HepG2 (cell line): ENCODE measurements around the gene KLHL8. TPM values are rescaled to one million over a fixed set of nuclear protein-coding genes. Genes with fewer than 3 reads are reported as not detected.
"Not testable (repeated sequence)": the region's sequence is repeated elsewhere in the genome, so short reads cannot be mapped to it uniquely, and the experiment has no call there.

ENCODE experiments used
- ATAC-seq: fragments of 200-7000 bp; cut with Tn5 transposase; 3 replicates; pipeline ENCODE4 v1.9.1; 2020; ENCODE audit warnings: mild to moderate bottlenecking, moderate library complexity
- BruUV-seq: library from RNA; stranded (reverse); fragments of 400-500 nt; replicated peaks from 2 replicates; lab custom pipeline; 2021; lab: Mats Ljungman, UMichigan
- CTCF ChIA-PET: fragments of 300-600 bp; formaldehyde crosslinking; extraction: SDS; loops from one replicate; lab custom pipeline; 2021; ENCODE audit warnings: low total read pairs, inconsistent platforms, low intra/inter-chr PET ratio; lab: Yijun Ruan, JAX
- POLR2A ChIA-PET: fragments of 350-600 bp; sonication (Branson Sonifier 250); formaldehyde crosslinking; loops from one replicate; lab custom pipeline; 2020; ENCODE audit warnings: antibody characterized with exemption, inconsistent platforms; lab: Yijun Ruan, JAX
- DNase-seq: peaks from one replicate; pipeline ENCODE4 v3.0.0-alpha.2; 2015; ENCODE audit warnings: low spot score
- FAIRE-seq: peaks from 3 replicates; lab custom pipeline; 2011; peaks lifted over from hg19 to GRCh38; lab: Jason Lieb, UNC
- H2AFZ ChIP-seq: one replicate; pipeline ENCODE4 v1.6.1; 2011; ENCODE audit warnings: low read length, inconsistent platforms
- H3K27ac ChIP-seq: fragments of 300-600 bp; 3 replicates; pipeline ENCODE4 v1.8.0; 2011; ENCODE audit warnings: mixed run types, mild to moderate bottlenecking, mixed read lengths, low read length, inconsistent platforms; ENCODE audit not compliant: insufficient read depth; ENCODE audit errors: extremely low read length
- H3K27me3 ChIP-seq, 2 experiments: fragments of 200-600 bp in 1 of 2; 2 replicates in 1 of 2; 3 replicates in 1 of 2; pipeline versions ENCODE4 v1.6.0 to v1.8.0; 2011; ENCODE audit warnings: low read length in 2 of 2, mild to moderate bottlenecking in 2 of 2, moderate library complexity in 2 of 2, inconsistent platforms in 1 of 2; ENCODE audit not compliant: insufficient read depth in 2 of 2, control insufficient read depth in 1 of 2
- H3K36me3 ChIP-seq, 2 experiments: fragments of 200-600 bp in 1 of 2; replicated peaks in 1 of 2; 2 replicates in 1 of 2; 3 replicates in 1 of 2; pipeline versions ENCODE4 v1.5.1 to v1.8.0; 2011; ENCODE audit warnings: low read length in 2 of 2, inconsistent platforms in 1 of 2; ENCODE audit not compliant: insufficient read depth in 2 of 2, control insufficient read depth in 1 of 2
- H3K4me1 ChIP-seq: 2 replicates; pipeline ENCODE4 v1.5.1; 2012; ENCODE audit warnings: low read length, inconsistent platforms; ENCODE audit not compliant: insufficient read depth
- H3K4me2 ChIP-seq: 2 replicates; pipeline ENCODE4 v1.6.0; 2011; ENCODE audit warnings: low read depth, low read length, inconsistent platforms
- H3K4me3 ChIP-seq, 3 experiments: fragments of 200-600 bp in 1 of 3; sonication (generic), shearing (Covaris generic) in 1 of 3; replicated peaks in 1 of 3; 2 replicates each; pipeline ENCODE4 v1.5.1; 2011 to 2016; ENCODE audit warnings: low read length in 3 of 3, inconsistent platforms in 2 of 3, low read depth in 2 of 3, mild to moderate bottlenecking in 2 of 3, control low read depth in 1 of 3, mixed read lengths in 1 of 3; ENCODE audit not compliant: insufficient read depth in 1 of 3
- H3K79me2 ChIP-seq: one replicate; pipeline ENCODE4 v1.6.1; 2011; ENCODE audit warnings: low read length, inconsistent platforms; ENCODE audit not compliant: insufficient read depth
- H3K9ac ChIP-seq: 2 replicates; pipeline ENCODE4 v1.6.0; 2011; ENCODE audit warnings: mild to moderate bottlenecking, low read depth, low read length, inconsistent platforms; ENCODE audit not compliant: insufficient read depth
- H3K9me3 ChIP-seq: 2 replicates; pipeline ENCODE4 v1.5.1; 2012; ENCODE audit warnings: mild to moderate bottlenecking, low read length
- H4K20me1 ChIP-seq: 2 replicates; pipeline ENCODE4 v1.6.0; 2011; ENCODE audit warnings: inconsistent platforms, mild to moderate bottlenecking, low read length, moderate library complexity; ENCODE audit not compliant: insufficient read depth
- ATF4 ChIP-seq, 2 experiments: fragments of 450-650 bp in 1 of 2; sonication (generic) in 1 of 2; formaldehyde crosslinking; IDR thresholded peaks; 2 replicates each; pipeline versions ENCODE4 v1.5.0 to v1.8.0; 2020 to 2022; ENCODE audit warnings: mild to moderate bottlenecking in 1 of 2, missing genetic modification reagents in 1 of 2
- CEBPG ChIP-seq: IDR thresholded peaks from 2 replicates; pipeline ENCODE4 v1.6.1; 2016
- HNF4A ChIP-seq: sonication (generic); formaldehyde crosslinking; IDR thresholded peaks from 2 replicates; pipeline ENCODE4 v1.4.0; 2020; ENCODE audit warnings: missing genetic modification reagents
- HOMEZ ChIP-seq: IDR thresholded peaks from 2 replicates; pipeline ENCODE4 v1.6.1; 2016; ENCODE audit warnings: low read depth
- NR2C2 ChIP-seq: sonication (generic); formaldehyde crosslinking; IDR thresholded peaks from 2 replicates; pipeline ENCODE4 v1.4.0; 2020; ENCODE audit warnings: missing genetic modification reagents, mild to moderate bottlenecking, moderate library complexity, borderline replicate concordance
- NR2F1 ChIP-seq, 2 experiments: fragments of 450-650 bp in 1 of 2; formaldehyde crosslinking in 1 of 2; IDR thresholded peaks; 2 replicates each; pipeline versions ENCODE4 v1.5.0 to v1.6.1; 2016 to 2020; ENCODE audit warnings: mild to moderate bottlenecking in 1 of 2, missing compliant biosample characterization in 1 of 2, missing genetic modification reagents in 1 of 2, moderate library complexity in 1 of 2
- NR2F6 ChIP-seq, 2 experiments: IDR thresholded peaks; 2 replicates each; pipeline ENCODE4 v1.6.1; 2016; ENCODE audit warnings: antibody characterized with exemption in 1 of 2, mild to moderate bottlenecking in 1 of 2
- PATZ1 ChIP-seq: sonication (generic); formaldehyde crosslinking; IDR thresholded peaks from 2 replicates; pipeline ENCODE4 v1.4.0; 2020; ENCODE audit warnings: missing genetic modification reagents
- RARA ChIP-seq: IDR thresholded peaks from 2 replicates; pipeline ENCODE4 v1.6.1; 2016; ENCODE audit warnings: missing genetic modification reagents, missing compliant biosample characterization
- ZMYM4 ChIP-seq: sonication (generic); formaldehyde crosslinking; IDR thresholded peaks from 2 replicates; pipeline ENCODE4 v1.8.1; 2023; ENCODE audit warnings: mild to moderate bottlenecking, missing genetic modification reagents
- ZNF460 ChIP-seq: sonication (generic); formaldehyde crosslinking; IDR thresholded peaks from 2 replicates; pipeline ENCODE4 v1.5.1; 2020; ENCODE audit warnings: missing genetic modification reagents, mild to moderate bottlenecking, borderline replicate concordance
- WGBS: methylation state at CpG from one replicate; pipeline ENCODE4 v1.1.6; 2017; ENCODE audit warnings: low lambda C conversion rate; 5-methylcytosine and 5-hydroxymethylcytosine counted together
- in situ Hi-C: cut with HindIII; loops from 2 replicates; pipeline ENCODE4 v1.10.0; 2017; ENCODE audit warnings: low pct_unique_long_range_greater_than_20kb; ENCODE audit not compliant: extremely low pct_ligation_motif_present
- intact Hi-C: fragments of 100-400 bp; cut with micrococcal nuclease; formaldehyde crosslinking; loops from one replicate; pipeline ENCODE4 v1.10.0; 2022; ENCODE audit not compliant: unreplicated experiment
- polyA plus RNA-seq, 8 experiments: library from polyadenylated mRNA; depleted of rRNA in 3 of 8; stranded (reverse) in 7 of 8; unstranded in 1 of 8; fragments of >200 nt; fragmentation: Illumina TruSeq in 4 of 8; extraction: Trizol in 4 of 8; gene quantifications; 2 replicates each; pipeline versions ENCODE4 v1.2.1 to v1.2.3, GENCODE V29; 2011 to 2016; ENCODE audit warnings: low read depth in 4 of 8, missing spikeins in 1 of 8, mixed read lengths in 1 of 8; ENCODE audit not compliant: insufficient read depth in 1 of 8
- total RNA-seq, 5 experiments: library from RNA; depleted of rRNA; stranded (reverse); fragments of >200 nt; fragmentation: Illumina TruSeq; extraction: Trizol; gene quantifications; 2 replicates each; pipeline ENCODE4 v1.2.3, GENCODE V29; 2016; ENCODE audit warnings: low read depth in 1 of 5

The KLHL8 gene
- total and polyA plus RNA-seq, 2 of the 13 experiments (the other 11 are each of a cell fraction or from before 2014, with no cell fraction given) = 2.8 to 11.7 TPM

GRCh38 chr4:87217235-87217763, 3.1 kb downstream of the KLHL8 start:
- H3K36me3 ChIP-seq; H2AFZ ChIP-seq; H3K9ac ChIP-seq; H4K20me1 ChIP-seq; CTCF ChIA-PET; intact Hi-C loops; H3K4me3 ChIP-seq; DNase-seq; POLR2A ChIA-PET; BruUV-seq; in situ Hi-C loops; H3K9me3 ChIP-seq; ATAC-seq; H3K4me2 ChIP-seq; H3K27ac ChIP-seq; H3K27me3 ChIP-seq; FAIRE-seq; TF ChIP-seq NR2F6 (IDR thresholded peaks at IDR 0.05): not testable (repeated sequence)
- Histone ChIP-seq H3K4me1 (peaks cover 18% of the 10 kb centered on the region), H3K79me2 (peaks cover 46% of the 10 kb centered on the region)
- TF ChIP-seq RARA (CRISPR knock-in tag) (peak; percentile 24; the same call in 1 of the 2 replicates), NR2C2 (0 out of 2 replicates have a peak, but pooled peaks have one; percentile 28), ZMYM4 (CRISPR knock-in tag) (0 out of 2 replicates have a peak, but pooled peaks have one; percentile 19), HOMEZ (CRISPR knock-in tag) (0 out of 2 replicates have a peak, but pooled peaks have one; percentile 17), PATZ1 (CRISPR knock-in tag) (peak; percentile 29; the same call in 1 of the 2 replicates), ZNF460 (CRISPR knock-in tag) (peak; percentile 89), ATF4 (CRISPR knock-in tag; IDR thresholded peaks at IDR 0.05) (0 out of 4 replicates have a peak, but pooled peaks of 1 of the 2 experiments have one; percentile 21), NR2F1 (CRISPR knock-in tag; IDR thresholded peaks at IDR 0.05) (0 out of 4 replicates have a peak, but pooled peaks of 1 of the 2 experiments have one; percentile 31), NR2F6 (CRISPR knock-in tag; IDR thresholded peaks at IDR 0.05) (peak; percentile 37; the same call in 1 of the 2 replicates), CEBPG (peak; percentile 59; the same call in 1 of the 2 replicates), HNF4A (CRISPR knock-in tag) (peak; percentile 49)
- WGBS = 74% methylated on average over 6 of the region's 6 CpGs
